Mucosa of rectum (tissue), 2 donors: Measurements from ENCODE around the gene GPR157.
A peak's percentile ranks its signal among the peaks of the same experiment; 100 is the strongest.
"Not testable (repeated sequence)": the region's sequence is repeated elsewhere in the genome, so short reads cannot be mapped to it uniquely, and the experiment has no call there.

Experiments used
- H3K27ac ChIP-seq, 2 donors: one replicate each; pipeline ENCODE4 v1.7.0; 2013; ENCODE audit warnings: inconsistent platforms in 2 of 2, low read depth in 2 of 2, low read length in 2 of 2
- H3K27me3 ChIP-seq, 2 donors: one replicate each; pipeline ENCODE4 v1.7.0; 2013; ENCODE audit warnings: low read length in 2 of 2; ENCODE audit not compliant: control insufficient read depth in 2 of 2, insufficient read depth in 2 of 2
- H3K36me3 ChIP-seq, 2 donors: one replicate each; pipeline ENCODE4 v1.7.0; 2013; ENCODE audit warnings: low read length in 2 of 2; ENCODE audit not compliant: control insufficient read depth in 2 of 2, insufficient read depth in 2 of 2
- H3K4me1 ChIP-seq, 2 donors: one replicate each; pipeline ENCODE4 v1.7.0; 2013; ENCODE audit warnings: low read length in 2 of 2, mild to moderate bottlenecking in 1 of 2; ENCODE audit not compliant: control insufficient read depth in 2 of 2, insufficient read depth in 2 of 2
- H3K4me3 ChIP-seq, 2 donors: one replicate each; pipeline ENCODE4 v1.7.0; 2013; ENCODE audit warnings: low read length in 2 of 2
- H3K9ac ChIP-seq, 2 donors: one replicate each; pipeline ENCODE4 v1.7.0; 2013; ENCODE audit warnings: low read length in 2 of 2, low read depth in 1 of 2, mild to moderate bottlenecking in 1 of 2
- H3K9me3 ChIP-seq, 2 donors: one replicate each; pipeline ENCODE4 v1.7.0; 2013; ENCODE audit warnings: low read length in 2 of 2; ENCODE audit not compliant: control insufficient read depth in 2 of 2
- donor health status: healthy.
- donor health status: Normal muscosa, but diverticular disease.

The GPR157 gene

DNA sequence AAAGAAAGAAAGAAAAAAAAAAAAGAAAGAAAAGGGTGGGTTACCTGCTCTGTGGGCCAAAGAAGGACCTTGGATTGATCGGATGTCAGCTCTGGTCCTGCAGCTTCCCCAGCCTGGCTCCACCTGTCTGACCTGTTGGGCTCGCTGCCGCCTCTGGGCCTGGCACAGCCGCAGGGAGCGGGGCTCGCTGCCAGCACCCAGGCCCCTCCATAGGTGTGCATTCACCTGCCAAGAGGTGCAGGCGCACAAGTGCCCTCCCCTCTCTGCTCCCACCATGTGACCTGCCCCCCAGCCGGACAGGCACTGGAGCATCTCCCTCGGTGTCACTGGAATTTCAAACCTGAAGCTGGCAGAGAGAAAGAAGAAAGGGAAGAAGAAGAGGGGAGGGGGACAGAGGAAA is 33.1 kb upstream of the GPR157 start:
- Histone ChIP-seq H3K4me3 (no peak overlapping the region), H3K4me1 (peaks cover 13 to 21% of the 10 kb centered on the region in 2 donors), H3K36me3 (no peaks in the 10 kb centered on the region), H3K9ac (no peak overlapping the region), H3K27ac (no peak overlapping the region), H3K27me3 (no peaks in the 10 kb centered on the region), H3K9me3 (no peaks in the 10 kb centered on the region)

- Histone ChIP-seq H3K27me3 (no peaks in the 10 kb centered on the region), H3K9ac (no peak overlapping the region), H3K9me3 (no peaks in the 10 kb centered on the region), H3K27ac (no peak overlapping the region), H3K36me3 (no peaks in the 10 kb centered on the region), H3K4me1 (peaks cover 13 to 21% of the 10 kb centered on the region in 2 donors), H3K4me3 (no peak overlapping the region)
These were observed 32.4 kb upstream of the GPR157 start for GRCh38 chr1:9161342-9161741.

- H3K4me1 ChIP-seq, result peaks cover 12 to 18% of the 10 kb centered on the region in 2 donors
- no peak overlapping the region for H3K27ac ChIP-seq
- no peak overlapping the region for H3K4me3 ChIP-seq
- H3K36me3 ChIP-seq, result no peaks in the 10 kb centered on the region
- no peaks in the 10 kb centered on the region for H3K9me3 ChIP-seq
- no peak overlapping the region for H3K9ac ChIP-seq
- no peaks in the 10 kb centered on the region for H3K27me3 ChIP-seq
These were observed 31.3 kb upstream of the GPR157 start for GRCh38 chr1:9160079-9160717.

- Histone ChIP-seq H3K9ac (no peak overlapping the region), H3K27me3 (no peaks in the 10 kb centered on the region), H3K36me3 (no peaks in the 10 kb centered on the region), H3K4me3 (no peak overlapping the region), H3K9me3 (no peaks in the 10 kb centered on the region), H3K27ac (no peak overlapping the region), H3K4me1 (no peaks in the 10 kb centered on the region)
These were observed 27.0 kb upstream of the GPR157 start for GRCh38 chr1:9155879-9156278.

DNA sequence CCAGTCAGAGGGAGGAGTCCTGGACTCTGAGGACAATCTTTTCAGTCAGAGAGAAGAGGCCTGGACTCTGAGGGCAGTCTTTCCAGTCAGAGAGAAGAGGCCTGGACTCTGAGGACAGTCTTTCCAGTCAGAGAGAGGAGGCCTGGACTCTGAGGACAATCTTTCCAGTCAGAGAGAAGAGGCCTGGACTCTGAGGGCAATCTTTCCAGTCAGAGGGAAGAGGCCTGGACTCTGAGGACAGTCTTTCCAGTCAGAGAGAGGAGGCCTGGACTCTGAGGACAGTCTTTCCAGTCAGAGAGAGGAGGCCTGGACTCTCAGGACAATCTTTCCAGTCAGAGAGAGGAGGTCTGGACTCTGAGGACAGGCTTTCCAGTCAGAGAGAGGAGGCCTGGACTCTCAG is 26.5 kb upstream of the GPR157 start:
- not testable (repeated sequence) for H3K36me3 ChIP-seq, H3K27ac ChIP-seq, H3K27me3 ChIP-seq, H3K9me3 ChIP-seq, H3K4me1 ChIP-seq, H3K4me3 ChIP-seq, H3K9ac ChIP-seq

- Histone ChIP-seq H3K36me3 (no peaks in the 10 kb centered on the region), H3K9ac (no peak overlapping the region), H3K4me1 (no peaks in the 10 kb centered on the region), H3K27me3 (no peaks in the 10 kb centered on the region), H3K4me3 (no peak overlapping the region), H3K9me3 (no peaks in the 10 kb centered on the region), H3K27ac (no peak overlapping the region)
These were observed 24.2 kb upstream of the GPR157 start for GRCh38 chr1:9153152-9153551.

- H3K4me3 ChIP-seq, result no peak overlapping the region
These were observed 23.6 kb upstream of the GPR157 start for GRCh38 chr1:9152535-9152934.

DNA sequence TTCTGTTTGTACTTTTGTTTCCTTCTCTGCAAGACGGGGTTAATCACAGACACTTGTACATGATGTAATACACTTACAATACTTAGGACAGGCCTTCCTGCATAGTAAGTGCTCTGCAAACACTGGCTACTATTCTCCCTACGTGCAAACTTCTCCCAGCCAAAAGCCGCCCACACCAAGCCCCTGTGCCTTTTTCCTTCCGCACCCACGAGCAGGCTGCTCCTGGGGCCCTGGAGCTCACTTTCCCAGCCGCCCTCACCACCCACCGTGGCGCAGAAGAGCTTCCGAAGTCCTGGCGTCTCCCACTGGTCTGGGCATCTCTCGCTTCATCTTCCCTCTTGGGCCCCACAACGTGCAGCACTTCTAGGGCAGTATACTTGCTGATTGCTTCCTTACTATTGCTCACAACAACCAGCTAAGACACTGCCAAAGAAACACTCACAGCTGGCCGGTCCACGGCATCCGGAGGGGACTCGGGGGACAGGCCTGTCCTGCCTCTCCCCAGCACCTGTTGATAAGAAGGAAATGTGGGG is 22.5 kb upstream of the GPR157 start:
- Histone ChIP-seq H3K9ac (no peak overlapping the region), H3K27ac (peak overlapping the region in 1 of 2 donors; percentile 48), H3K36me3 (no peaks in the 10 kb centered on the region), H3K9me3 (no peaks in the 10 kb centered on the region), H3K4me1 (no peaks in the 10 kb centered on the region), H3K27me3 (no peaks in the 10 kb centered on the region), H3K4me3 (no peak overlapping the region)

More at GRCh38 chr1:9152535-9152934, 23.6 kb upstream of the GPR157 start:
- Histone ChIP-seq H3K4me1 (no peaks in the 10 kb centered on the region), H3K27me3 (no peaks in the 10 kb centered on the region), H3K27ac (no peak overlapping the region), H3K9ac (no peak overlapping the region), H3K9me3 (no peaks in the 10 kb centered on the region), H3K36me3 (no peaks in the 10 kb centered on the region)

DNA sequence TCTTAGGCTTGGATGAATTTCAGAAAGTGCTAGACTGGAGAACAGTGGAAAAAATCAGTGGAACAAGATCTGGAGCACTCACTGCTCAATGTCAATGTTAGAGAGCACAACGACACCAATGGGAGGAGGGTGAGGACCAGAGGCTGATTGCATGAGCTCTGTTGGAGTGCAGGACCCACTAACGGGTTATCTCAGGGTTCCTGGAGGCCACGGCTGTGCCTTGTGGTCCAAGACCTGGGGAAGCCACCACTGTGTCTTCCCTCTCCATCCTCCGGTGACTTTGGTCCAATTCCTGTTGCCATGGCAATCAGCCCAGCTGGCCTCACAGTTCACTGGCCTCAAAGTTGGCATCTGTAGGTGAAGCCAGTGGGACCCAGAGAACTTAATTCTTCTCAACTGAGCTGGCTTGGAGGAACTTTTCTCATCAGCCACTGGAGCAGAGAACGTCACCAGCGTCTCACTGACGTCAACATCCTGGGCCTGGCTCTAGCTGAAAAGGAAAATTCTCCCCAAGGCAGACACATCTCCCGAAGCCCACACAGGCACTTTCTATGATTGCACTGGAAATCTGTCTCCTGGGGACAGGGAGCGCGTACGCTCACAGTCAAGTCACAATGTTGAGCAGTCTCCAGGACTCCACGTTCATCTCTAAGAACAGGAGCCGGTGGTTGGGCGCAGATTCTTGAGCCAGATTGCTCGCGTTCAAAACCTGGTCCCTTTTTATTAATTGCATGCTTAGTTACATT is 21.9 kb upstream of the GPR157 start:
- Histone ChIP-seq H3K4me1 (no peaks in the 10 kb centered on the region), H3K9me3 (no peaks in the 10 kb centered on the region), H3K4me3 (no peak overlapping the region), H3K27me3 (no peaks in the 10 kb centered on the region), H3K27ac (peak overlapping the region in 1 of 2 donors; percentile 17), H3K36me3 (no peaks in the 10 kb centered on the region), H3K9ac (no peak overlapping the region)

DNA sequence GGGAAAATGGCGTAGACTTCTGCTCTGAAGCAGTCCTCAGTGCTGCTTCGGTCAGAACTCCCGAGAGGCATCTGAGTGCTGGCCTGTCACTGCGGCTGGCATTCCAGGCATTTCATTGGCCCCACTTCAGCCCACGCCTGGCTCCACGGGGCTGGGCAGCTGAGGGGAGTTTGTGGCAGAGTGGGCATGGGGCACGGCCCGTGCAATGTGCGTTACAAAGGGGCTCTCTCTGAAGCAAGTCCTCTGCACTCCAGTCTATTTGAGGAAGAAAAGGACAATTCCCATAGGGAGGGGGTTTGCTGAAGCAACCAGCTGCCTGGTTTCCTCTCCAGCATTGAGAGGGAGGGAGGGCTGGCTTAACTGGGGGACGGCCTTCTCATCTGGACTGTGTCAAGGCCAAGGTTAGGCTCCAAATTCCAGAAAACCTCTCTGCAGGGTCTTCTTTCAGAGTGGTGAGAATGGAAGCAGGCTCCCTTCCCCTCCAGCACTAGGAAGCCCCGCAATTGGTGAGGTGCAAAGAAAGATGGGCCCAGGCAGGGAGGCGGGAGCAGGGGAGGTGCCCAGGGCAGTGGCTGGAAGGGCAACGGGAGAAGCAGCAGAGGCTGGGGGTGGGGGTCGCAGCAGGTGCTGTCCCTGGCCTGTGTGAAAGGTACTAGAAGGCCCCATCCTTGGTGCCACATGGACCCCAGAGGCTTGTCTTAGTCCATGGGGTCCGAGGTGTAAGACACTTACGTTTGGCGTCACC is 21.1 kb upstream of the GPR157 start:
- H3K27ac ChIP-seq, result peak overlapping the region in 1 of 2 donors; percentile 17

More for the DNA sequence above, 21.1 kb upstream of the GPR157 start:
- Histone ChIP-seq H3K9ac (no peak overlapping the region), H3K36me3 (no peaks in the 10 kb centered on the region), H3K27me3 (no peaks in the 10 kb centered on the region), H3K4me1 (no peaks in the 10 kb centered on the region), H3K9me3 (no peaks in the 10 kb centered on the region), H3K4me3 (no peak overlapping the region)
